Activated naive CD4-positive, alpha-beta T cell treated with anti-CD3 and anti-CD28 coated beads, Interleukin-2, amount 10 ng/mL, durations not matched to agents 7 days and 5 days (primary cell): ENCODE data around the gene MET.

ENCODE experiments used
- CTCF ChIA-PET: fragments of 350-600 bp; sonication (Branson Sonifier 250); formaldehyde crosslinking; loops from one replicate; lab custom pipeline; 2021; ENCODE audit warnings: antibody characterized with exemption; lab: Charles Lee
- DNase-seq: peaks from one replicate; pipeline ENCODE4 v3.0.0-alpha.2; 2020
- H3K27ac Mint-ChIP-seq: one replicate; pipeline ENCODE4 v1.8.0; 2021; ENCODE audit warnings: mild to moderate bottlenecking, moderate library complexity, mixed read lengths
- H3K27me3 Mint-ChIP-seq: one replicate; pipeline ENCODE4 v1.8.0; 2021; ENCODE audit warnings: mild to moderate bottlenecking, mixed read lengths
- H3K36me3 Mint-ChIP-seq: one replicate; pipeline ENCODE4 v1.8.0; 2021; ENCODE audit warnings: mixed read lengths
- H3K4me1 Mint-ChIP-seq: one replicate; pipeline ENCODE4 v1.8.0; 2021; ENCODE audit warnings: mixed read lengths
- H3K4me3 Mint-ChIP-seq: one replicate; pipeline ENCODE4 v1.8.0; 2021; ENCODE audit warnings: mild to moderate bottlenecking, moderate library complexity, mixed read lengths
- H3K9me3 Mint-ChIP-seq: one replicate; pipeline ENCODE4 v1.8.0; 2021; ENCODE audit warnings: mixed read lengths

Gene MET

DNA sequence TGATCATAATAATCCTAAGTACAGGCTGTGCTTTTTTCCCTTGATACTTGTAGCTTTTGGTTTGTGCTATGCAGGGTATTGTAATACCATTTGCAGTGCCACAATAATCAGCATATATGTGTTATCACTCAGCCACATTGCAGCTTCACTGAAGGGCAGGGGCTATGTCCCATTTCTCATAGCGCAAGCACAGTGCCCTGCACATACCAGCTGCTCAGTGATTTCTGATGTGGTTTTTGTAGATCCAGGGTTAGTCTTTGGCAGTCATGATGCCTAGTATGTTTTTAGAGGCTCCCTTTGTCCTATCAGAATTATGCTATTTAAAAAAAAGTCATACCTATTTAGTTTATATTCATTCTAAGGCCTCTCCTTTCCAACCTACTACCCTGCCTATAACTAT lies 25.8 kb downstream of the MET start:
- H3K4me3 Mint-ChIP-seq, result no peak overlapping the region
- H3K4me1 Mint-ChIP-seq, result no peaks in the 10 kb centered on the region
- no peaks in the 10 kb centered on the region for H3K27me3 Mint-ChIP-seq
- CTCF ChIA-PET, result no interaction called here
- DNase-seq, result no peak
- no peak overlapping the region for H3K27ac Mint-ChIP-seq
- H3K36me3 Mint-ChIP-seq, result no peaks in the 10 kb centered on the region
- no peaks in the 10 kb centered on the region for H3K9me3 Mint-ChIP-seq

DNA sequence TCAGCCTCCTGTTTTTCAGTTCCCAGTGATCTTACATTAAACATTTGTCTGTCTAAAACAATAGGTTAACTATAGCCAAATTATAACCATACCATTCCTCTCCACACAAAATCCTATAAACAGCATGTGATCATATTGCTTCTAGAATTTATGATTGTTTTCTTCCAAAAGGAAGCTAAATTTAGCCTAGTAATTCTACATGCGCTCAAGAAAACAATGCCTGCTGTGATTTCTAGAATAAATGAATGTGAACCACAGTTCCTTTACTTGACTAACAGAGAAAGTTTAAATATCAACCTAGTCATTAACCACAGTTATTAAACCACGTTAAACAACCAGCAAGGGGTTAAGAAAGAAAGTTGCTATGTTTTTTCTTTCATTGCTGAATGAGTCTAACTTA lies 26.4 kb downstream of the MET start:
- Mint-ChIP-seq H3K9me3 (no peaks in the 10 kb centered on the region), H3K4me3 (no peak overlapping the region), H3K4me1 (no peaks in the 10 kb centered on the region), H3K27ac (no peak overlapping the region), H3K27me3 (no peaks in the 10 kb centered on the region), H3K36me3 (no peaks in the 10 kb centered on the region)
- no peak for DNase-seq
- CTCF ChIA-PET, result no interaction called here

DNA sequence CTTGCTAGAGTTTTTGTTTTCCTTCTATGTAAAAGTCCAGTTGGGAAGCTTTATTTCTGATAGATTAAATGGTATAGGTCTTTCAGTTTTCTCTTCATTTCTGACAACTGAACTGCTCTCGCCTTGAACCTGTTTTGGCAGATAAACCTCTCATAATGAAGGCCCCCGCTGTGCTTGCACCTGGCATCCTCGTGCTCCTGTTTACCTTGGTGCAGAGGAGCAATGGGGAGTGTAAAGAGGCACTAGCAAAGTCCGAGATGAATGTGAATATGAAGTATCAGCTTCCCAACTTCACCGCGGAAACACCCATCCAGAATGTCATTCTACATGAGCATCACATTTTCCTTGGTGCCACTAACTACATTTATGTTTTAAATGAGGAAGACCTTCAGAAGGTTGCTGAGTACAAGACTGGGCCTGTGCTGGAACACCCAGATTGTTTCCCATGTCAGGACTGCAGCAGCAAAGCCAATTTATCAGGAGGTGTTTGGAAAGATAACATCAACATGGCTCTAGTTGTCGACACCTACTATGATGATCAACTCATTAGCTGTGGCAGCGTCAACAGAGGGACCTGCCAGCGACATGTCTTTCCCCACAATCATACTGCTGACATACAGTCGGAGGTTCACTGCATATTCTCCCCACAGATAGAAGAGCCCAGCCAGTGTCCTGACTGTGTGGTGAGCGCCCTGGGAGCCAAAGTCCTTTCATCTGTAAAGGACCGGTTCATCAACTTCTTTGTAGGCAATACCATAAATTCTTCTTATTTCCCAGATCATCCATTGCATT lies 27.1 kb downstream of the MET start:
- Mint-ChIP-seq H3K4me3 (no peak overlapping the region), H3K9me3 (no peaks in the 10 kb centered on the region), H3K27ac (no peak overlapping the region), H3K27me3 (no peaks in the 10 kb centered on the region), H3K4me1 (no peaks in the 10 kb centered on the region), H3K36me3 (no peaks in the 10 kb centered on the region)
- CTCF ChIA-PET, result no interaction called here
- DNase-seq, result no peak

DNA sequence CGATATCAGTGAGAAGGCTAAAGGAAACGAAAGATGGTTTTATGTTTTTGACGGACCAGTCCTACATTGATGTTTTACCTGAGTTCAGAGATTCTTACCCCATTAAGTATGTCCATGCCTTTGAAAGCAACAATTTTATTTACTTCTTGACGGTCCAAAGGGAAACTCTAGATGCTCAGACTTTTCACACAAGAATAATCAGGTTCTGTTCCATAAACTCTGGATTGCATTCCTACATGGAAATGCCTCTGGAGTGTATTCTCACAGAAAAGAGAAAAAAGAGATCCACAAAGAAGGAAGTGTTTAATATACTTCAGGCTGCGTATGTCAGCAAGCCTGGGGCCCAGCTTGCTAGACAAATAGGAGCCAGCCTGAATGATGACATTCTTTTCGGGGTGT lies 27.7 kb downstream of the MET start:
- H3K9me3 Mint-ChIP-seq, result no peaks in the 10 kb centered on the region
- CTCF ChIA-PET, result no interaction called here
- H3K27ac Mint-ChIP-seq, result no peak overlapping the region
- no peak overlapping the region for H3K4me3 Mint-ChIP-seq
- no peaks in the 10 kb centered on the region for H3K27me3 Mint-ChIP-seq
- DNase-seq, result no peak
- H3K4me1 Mint-ChIP-seq, result no peaks in the 10 kb centered on the region
- H3K36me3 Mint-ChIP-seq, result no peaks in the 10 kb centered on the region

DNA sequence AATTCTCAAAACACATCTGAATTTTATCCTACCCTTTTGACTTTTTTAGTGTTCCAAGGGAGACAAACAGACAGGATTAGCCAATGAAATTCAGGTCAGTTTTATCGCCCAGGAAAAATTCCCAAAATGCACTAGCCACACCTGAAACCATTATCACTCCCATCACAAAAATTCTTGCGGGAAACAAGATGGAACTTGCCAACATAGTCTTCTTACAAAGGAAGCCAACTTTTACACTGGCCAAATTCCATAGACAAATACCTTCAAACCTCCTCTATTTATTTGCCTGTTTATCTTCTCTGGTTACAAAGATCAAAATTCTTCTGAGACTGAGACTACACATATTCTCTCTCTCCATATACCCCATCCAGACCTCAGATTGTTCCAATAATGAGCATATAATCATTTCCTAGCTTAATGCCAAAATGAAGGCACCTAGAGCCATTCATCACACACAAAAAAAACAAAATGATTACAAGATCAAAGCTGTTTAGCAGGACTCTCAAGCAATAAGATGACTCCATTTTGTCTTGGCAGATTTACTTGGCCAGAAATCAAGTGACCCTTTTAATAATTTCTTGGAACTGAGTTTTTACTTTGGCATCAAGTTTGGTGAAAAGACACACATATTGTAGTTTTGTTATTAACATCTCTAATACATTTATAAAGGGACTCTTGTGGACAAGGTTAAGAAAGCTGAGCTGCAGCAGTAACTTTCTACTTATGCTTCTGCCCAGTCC lies 30.2 kb downstream of the MET start:
- H3K4me1 Mint-ChIP-seq, result no peaks in the 10 kb centered on the region
- no peak overlapping the region for H3K4me3 Mint-ChIP-seq
- DNase-seq, result no peak
- H3K27me3 Mint-ChIP-seq, result no peaks in the 10 kb centered on the region
- no peaks in the 10 kb centered on the region for H3K36me3 Mint-ChIP-seq
- H3K27ac Mint-ChIP-seq, result no peak overlapping the region
- CTCF ChIA-PET, result no interaction called here
- no peaks in the 10 kb centered on the region for H3K9me3 Mint-ChIP-seq

DNA sequence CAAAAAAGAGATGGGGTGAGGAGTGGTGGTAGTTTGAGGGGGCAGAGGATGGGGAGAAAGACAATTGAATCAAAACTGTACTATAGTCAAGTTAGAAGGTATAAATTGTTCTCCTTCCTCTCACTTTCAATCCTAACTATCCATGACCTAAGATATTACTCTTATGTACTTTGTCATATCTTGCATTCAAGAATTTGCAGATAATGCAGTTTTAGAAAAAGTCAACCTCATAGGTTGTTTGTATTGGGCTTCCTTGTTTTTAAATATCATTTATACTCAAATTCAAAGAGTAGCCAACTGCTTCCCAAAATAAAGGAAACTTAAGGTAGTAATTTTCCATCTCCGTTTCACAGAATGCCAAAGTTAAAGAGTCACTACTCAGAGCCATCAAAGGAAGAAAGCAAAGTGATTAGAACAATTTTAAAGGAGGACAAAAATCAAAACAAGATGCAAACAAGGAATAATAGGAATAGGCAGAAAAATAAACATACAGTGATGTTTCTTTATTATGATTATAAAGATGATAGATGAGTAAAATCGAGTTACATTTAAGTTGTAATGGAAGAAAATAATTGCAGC lies 32.7 kb downstream of the MET start:
- Mint-ChIP-seq H3K27ac (no peak overlapping the region), H3K4me1 (no peaks in the 10 kb centered on the region), H3K36me3 (no peaks in the 10 kb centered on the region), H3K4me3 (no peak overlapping the region), H3K9me3 (no peaks in the 10 kb centered on the region), H3K27me3 (no peaks in the 10 kb centered on the region)
- no peak for DNase-seq
- CTCF ChIA-PET, result no interaction called here

DNA sequence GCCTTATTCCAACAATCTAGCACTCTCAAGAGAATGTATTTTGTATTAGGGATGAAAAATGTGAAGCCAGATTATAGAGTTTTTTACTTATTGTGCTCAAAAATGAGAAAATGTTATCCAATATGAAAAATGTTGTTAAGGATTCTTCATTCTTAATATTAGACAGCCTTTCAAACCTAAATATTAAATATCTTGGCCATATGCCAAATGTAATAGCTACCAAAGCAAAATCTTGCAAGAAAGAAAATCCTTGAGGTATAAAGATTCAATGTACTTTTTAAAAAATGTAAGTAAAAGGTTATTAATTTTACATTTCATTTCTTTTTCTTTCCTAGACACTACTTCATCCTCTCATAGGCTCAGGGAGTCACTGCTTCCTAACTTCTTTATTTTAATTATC lies 33.4 kb downstream of the MET start:
- no peaks in the 10 kb centered on the region for H3K36me3 Mint-ChIP-seq
- no peaks in the 10 kb centered on the region for H3K27me3 Mint-ChIP-seq
- no peak overlapping the region for H3K27ac Mint-ChIP-seq
- no peak overlapping the region for H3K4me3 Mint-ChIP-seq
- CTCF ChIA-PET, result no interaction called here
- DNase-seq, result no peak
- no peaks in the 10 kb centered on the region for H3K9me3 Mint-ChIP-seq
- H3K4me1 Mint-ChIP-seq, result no peaks in the 10 kb centered on the region

DNA sequence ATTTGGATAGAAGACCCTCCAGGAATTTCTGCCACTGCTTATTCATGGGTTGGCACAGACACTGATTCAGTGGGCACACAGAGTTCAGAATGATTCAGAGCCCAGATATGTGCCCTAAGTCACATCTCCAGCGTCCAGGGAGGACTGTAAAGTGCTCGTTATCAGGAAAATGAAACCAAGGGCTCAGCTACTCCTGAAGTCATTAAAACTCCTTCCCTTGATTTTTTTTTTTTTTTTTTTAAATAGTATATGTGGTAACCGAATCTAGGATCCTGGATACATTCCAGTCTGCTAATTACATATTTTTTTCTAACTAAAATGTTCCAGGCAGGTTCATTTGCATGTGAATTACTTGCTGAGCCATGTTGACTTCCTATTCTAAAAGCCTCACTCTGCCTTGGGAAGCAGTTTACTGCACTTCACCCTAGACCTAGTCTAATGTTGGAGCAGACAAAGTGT lies 34.7 kb downstream of the MET start:
- Mint-ChIP-seq H3K36me3 (no peaks in the 10 kb centered on the region), H3K4me1 (no peaks in the 10 kb centered on the region), H3K9me3 (no peaks in the 10 kb centered on the region), H3K27me3 (no peaks in the 10 kb centered on the region), H3K4me3 (no peak overlapping the region), H3K27ac (no peak overlapping the region)
- CTCF ChIA-PET, result no interaction called here
- DNase-seq, result no peak

DNA sequence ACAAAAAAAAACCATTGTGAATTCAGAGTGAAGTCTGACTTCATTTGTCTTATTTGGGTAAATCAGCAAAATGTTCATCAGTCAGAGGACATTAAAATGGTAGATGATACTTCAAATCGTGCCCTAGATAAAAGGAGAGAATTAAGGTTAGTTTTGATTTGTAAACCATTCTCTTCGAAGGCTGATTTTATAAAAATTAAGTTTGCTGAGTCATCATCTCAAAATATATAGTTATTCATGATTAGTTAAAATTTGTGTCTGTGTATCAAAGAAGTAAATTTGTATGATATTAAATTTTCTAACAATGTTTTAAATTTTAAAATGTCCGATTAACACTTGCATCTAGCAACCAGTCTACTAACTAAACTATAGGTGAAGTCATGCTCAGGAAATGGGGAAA lies 35.3 kb downstream of the MET start:
- Mint-ChIP-seq H3K36me3 (no peaks in the 10 kb centered on the region), H3K27me3 (no peaks in the 10 kb centered on the region), H3K27ac (no peak overlapping the region), H3K9me3 (no peaks in the 10 kb centered on the region), H3K4me1 (no peaks in the 10 kb centered on the region), H3K4me3 (no peak overlapping the region)
- no peak for DNase-seq
- CTCF ChIA-PET, result no interaction called here

DNA sequence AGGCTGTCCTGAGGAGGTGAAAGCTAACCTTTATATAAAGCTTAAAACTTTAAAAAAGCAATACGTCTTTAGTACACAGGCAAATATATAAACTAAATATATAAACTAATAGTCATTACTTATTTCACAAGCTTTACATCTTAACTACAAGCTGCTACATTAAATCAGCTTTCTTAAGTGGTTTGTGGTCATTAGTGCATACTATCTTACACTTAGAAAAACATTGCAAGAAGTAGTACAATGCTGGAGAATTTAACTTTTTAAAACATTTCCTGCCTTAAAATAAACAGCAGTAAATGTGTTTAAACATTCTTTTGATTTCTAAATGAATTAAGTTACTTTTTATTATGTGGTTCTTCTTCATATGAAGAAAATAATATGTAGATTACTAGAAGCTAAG lies 36.3 kb downstream of the MET start:
- CTCF ChIA-PET, result interaction anchor here (0.7 kb wide), 1 partner anchor 10 kb away, joined by 3 read pairs; no protein-coding TSS in a partner anchor
- DNase-seq, result no peak
- no peak overlapping the region for H3K27ac Mint-ChIP-seq
- H3K4me1 Mint-ChIP-seq, result no peaks in the 10 kb centered on the region
- H3K9me3 Mint-ChIP-seq, result no peaks in the 10 kb centered on the region
- no peaks in the 10 kb centered on the region for H3K27me3 Mint-ChIP-seq
- no peaks in the 10 kb centered on the region for H3K36me3 Mint-ChIP-seq
- no peak overlapping the region for H3K4me3 Mint-ChIP-seq

DNA sequence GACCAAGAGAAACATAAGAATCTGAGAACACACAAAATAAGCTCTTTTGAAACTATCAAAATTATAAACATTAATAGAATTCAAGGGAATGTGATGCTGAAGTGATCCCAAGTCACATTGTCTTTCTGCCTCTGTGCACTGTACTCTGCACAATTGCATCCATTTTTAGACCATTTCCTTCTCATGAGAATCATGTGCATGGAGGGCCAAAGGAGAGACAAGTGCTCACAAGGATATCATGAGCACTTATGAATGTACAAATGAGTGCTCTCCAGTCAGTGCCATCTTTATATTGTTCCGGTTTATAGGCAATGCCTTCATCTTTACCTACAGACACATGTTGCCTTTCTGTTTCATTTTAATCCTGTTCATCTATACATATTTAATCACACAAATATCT lies 36.9 kb downstream of the MET start:
- CTCF ChIA-PET, result interaction anchor here (0.7 kb wide), 1 partner anchor 9 kb away, joined by 3 read pairs; no protein-coding TSS in a partner anchor
- Mint-ChIP-seq H3K27me3 (no peaks in the 10 kb centered on the region), H3K27ac (no peak overlapping the region), H3K36me3 (no peaks in the 10 kb centered on the region), H3K9me3 (no peaks in the 10 kb centered on the region), H3K4me3 (no peak overlapping the region), H3K4me1 (no peaks in the 10 kb centered on the region)
- no peak for DNase-seq

DNA sequence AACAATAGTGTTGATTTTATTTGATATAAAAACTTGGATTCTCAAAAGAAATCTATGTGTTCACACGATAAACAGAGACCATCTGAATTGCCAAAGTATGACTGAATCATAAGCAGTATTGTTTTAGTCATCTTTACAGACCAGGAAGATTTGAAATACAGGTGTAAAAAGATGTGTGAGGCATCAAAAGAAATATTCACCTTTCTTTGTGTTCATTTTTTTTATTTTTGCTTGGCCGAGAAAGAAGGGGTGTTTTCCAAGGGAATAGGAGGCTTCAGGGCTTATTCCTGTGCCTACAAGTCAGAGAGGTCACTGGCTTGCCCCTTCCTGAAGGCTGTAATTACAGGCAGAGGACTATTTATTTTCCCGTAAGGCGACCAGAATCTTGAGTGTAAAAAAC lies 37.3 kb downstream of the MET start:
- no peak overlapping the region for H3K4me3 Mint-ChIP-seq
- no peaks in the 10 kb centered on the region for H3K27me3 Mint-ChIP-seq
- H3K9me3 Mint-ChIP-seq, result no peaks in the 10 kb centered on the region
- no peak for DNase-seq
- CTCF ChIA-PET, result no interaction called here
- H3K27ac Mint-ChIP-seq, result no peak overlapping the region
- H3K4me1 Mint-ChIP-seq, result no peaks in the 10 kb centered on the region
- H3K36me3 Mint-ChIP-seq, result no peaks in the 10 kb centered on the region

DNA sequence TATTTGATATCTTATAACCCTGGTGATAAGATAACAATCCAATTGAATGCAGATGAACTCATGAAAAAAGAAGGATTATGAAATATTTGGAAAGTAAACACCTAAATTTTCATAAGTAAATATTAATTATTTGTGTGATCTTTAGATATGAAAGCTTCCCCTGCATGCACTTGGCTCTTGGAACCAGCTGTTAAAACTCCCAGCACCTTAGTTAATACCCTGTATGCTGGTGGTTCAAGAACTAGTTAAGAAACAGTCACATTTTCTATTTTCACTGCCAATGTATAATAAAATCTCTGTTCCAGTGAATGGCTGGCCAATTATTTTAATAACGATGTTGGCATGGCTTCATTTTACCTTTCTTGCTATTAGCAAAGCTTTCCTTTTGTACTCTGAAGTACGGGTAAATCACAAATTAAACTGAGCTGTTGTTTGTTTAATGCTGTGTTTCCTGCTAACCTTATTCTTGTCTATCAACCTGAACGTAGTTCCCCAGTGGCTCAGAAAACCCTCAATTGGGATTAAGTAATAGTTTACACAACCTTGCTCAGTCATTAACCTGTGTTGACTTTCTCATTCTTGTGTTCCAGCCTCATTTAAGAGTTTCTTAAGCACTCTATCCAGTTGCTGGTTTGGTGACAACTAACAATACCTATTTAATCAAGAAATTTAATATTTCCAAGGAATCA lies 38.9 kb downstream of the MET start:
- H3K27ac Mint-ChIP-seq, result no peak overlapping the region
- H3K4me3 Mint-ChIP-seq, result no peak overlapping the region
- no peaks in the 10 kb centered on the region for H3K9me3 Mint-ChIP-seq
- no peaks in the 10 kb centered on the region for H3K27me3 Mint-ChIP-seq
- H3K36me3 Mint-ChIP-seq, result no peaks in the 10 kb centered on the region
- no peak for DNase-seq
- CTCF ChIA-PET, result no interaction called here
- H3K4me1 Mint-ChIP-seq, result no peaks in the 10 kb centered on the region

DNA sequence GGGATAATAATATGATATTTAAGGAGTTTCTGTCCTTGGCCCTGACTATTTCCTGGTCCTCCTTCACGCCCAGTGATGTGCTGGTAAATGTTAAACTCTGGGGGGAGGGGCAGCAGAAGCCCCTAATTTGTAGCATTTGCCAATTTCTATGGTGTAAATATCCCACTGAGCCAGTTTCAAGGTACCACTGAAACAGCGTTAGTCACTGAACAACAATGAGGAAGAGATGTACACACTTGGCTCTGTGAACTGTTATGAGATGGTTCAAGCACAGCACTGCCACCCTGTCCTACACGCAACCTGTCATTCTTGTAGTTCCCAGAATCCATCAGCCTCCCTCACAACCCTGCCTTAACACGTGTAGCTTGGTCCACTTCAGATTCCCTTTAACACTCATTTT lies 39.8 kb downstream of the MET start:
- Mint-ChIP-seq H3K9me3 (no peaks in the 10 kb centered on the region), H3K27me3 (peaks cover 8% of the 10 kb centered on the region), H3K4me3 (no peak overlapping the region), H3K27ac (no peak overlapping the region), H3K36me3 (no peaks in the 10 kb centered on the region), H3K4me1 (no peaks in the 10 kb centered on the region)
- CTCF ChIA-PET, result no interaction called here
- no peak for DNase-seq
